HG03558 (cell line): ENCODE results near the gene BTBD1.
A peak's percentile ranks its signal among the peaks of the same experiment; 100 is the strongest.

ENCODE experiments used
- ATAC-seq: cut with Tn5 transposase; IDR thresholded peaks from one replicate; pipeline ENCODE4 v1.9.1; 2021; ENCODE audit warnings: moderate number of reproducible peaks; ENCODE audit not compliant: unreplicated experiment; ENCODE audit errors: extremely low read depth

The BTBD1 gene

GRCh38 chr15:83066734-83067637 is at the start of gene BTBD1:
BTBD1 (minus strand) TSS chr15:83067252; CDS start chr15:83067151, 101 bp downstream.
- ATAC-seq = peak; percentile 69

GRCh38 chr15:83115831-83116565 is 48.9 kb upstream of the BTBD1 start:
- no peak for ATAC-seq

- ATAC-seq = no peak
These were observed 48.4 kb upstream of the BTBD1 start for GRCh38 chr15:83115410-83115809.

GRCh38 chr15:83114856-83115255 is 47.8 kb upstream of the BTBD1 start:
- ATAC-seq = no peak

- ATAC-seq = no peak
These were observed 47.0 kb upstream of the BTBD1 start for GRCh38 chr15:83113881-83114674.

GRCh38 chr15:83112956-83113299 is 45.9 kb upstream of the BTBD1 start:
- no peak for ATAC-seq

GRCh38 chr15:83112233-83112955 is 45.3 kb upstream of the BTBD1 start:
- ATAC-seq = no peak

- ATAC-seq = no peak
These were observed 44.1 kb upstream of the BTBD1 start for GRCh38 chr15:83111149-83111548.

- no peak for ATAC-seq
These were observed 43.3 kb upstream of the BTBD1 start for GRCh38 chr15:83110381-83110780.

- ATAC-seq = no peak
These were observed 42.5 kb upstream of the BTBD1 start for GRCh38 chr15:83109532-83109931.

- ATAC-seq = no peak
These were observed 41.5 kb upstream of the BTBD1 start for GRCh38 chr15:83108266-83109219.

GRCh38 chr15:83107841-83108181 is 40.8 kb upstream of the BTBD1 start:
- no peak for ATAC-seq

GRCh38 chr15:83106994-83107840 is 40.2 kb upstream of the BTBD1 start, which contains the start of gene TM6SF1:
TM6SF1 (plus strand) TSS chr15:83107645; CDS start chr15:83107681, 36 bp downstream.
- no peak for ATAC-seq

GRCh38 chr15:83105440-83105839 is 38.4 kb upstream of the BTBD1 start:
- ATAC-seq = no peak

- no peak for ATAC-seq
These were observed 37.1 kb upstream of the BTBD1 start for GRCh38 chr15:83104141-83104540.

GRCh38 chr15:83102346-83102745 is 35.3 kb upstream of the BTBD1 start:
- no peak for ATAC-seq

GRCh38 chr15:83100097-83100646 is 33.1 kb upstream of the BTBD1 start:
- no peak for ATAC-seq

- ATAC-seq = no peak
These were observed 32.2 kb upstream of the BTBD1 start for GRCh38 chr15:83099290-83099689.
